HG02763 (cell line): ENCODE results near the gene LAMA1.

Experiments
- ATAC-seq: cut with Tn5 transposase; IDR thresholded peaks from one replicate; pipeline ENCODE4 v1.9.1; 2021; ENCODE audit warnings: mild to moderate bottlenecking, moderate library complexity; ENCODE audit not compliant: unreplicated experiment

LAMA1 gene

DNA sequence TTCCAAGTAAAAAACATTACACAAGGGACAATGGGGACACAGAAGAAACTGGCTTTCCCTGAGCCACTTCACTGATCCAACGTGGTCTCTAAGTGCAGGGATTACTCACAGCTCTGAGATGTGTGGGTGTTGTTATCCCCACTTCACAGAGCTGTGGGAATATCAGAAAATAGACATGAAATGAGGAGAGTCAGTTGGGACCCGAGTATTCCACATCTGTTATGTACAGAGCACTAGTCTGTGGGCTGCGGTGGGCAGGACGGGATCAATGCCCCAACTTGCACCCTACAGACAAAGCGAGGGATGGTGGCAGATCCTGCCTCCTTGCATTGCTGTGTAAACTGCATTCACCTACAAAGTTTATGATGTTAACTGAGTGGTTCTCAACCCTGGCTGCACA is 11.7 kb downstream of the LAMA1 start:
- ATAC-seq: no peak

DNA sequence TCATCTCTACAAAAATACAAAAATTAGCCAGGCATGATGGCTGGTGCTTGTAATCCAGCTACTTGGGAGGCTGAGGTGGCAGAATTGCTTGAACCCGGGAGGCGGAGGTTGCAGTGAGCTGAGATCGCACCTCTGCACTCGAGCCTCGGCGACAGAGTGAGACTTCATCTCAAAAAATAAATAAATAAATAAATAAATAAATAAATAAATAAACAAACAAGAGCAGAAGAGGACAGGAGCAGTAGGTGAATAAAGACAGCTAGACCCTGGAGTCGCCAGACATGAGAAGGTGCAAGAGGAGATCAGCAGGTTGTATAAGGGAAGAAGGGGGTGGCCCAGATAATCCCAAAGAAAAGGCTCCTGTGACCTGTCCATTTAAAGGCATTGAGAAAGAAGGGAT is 12.3 kb downstream of the LAMA1 start:
- ATAC-seq: no peak

DNA sequence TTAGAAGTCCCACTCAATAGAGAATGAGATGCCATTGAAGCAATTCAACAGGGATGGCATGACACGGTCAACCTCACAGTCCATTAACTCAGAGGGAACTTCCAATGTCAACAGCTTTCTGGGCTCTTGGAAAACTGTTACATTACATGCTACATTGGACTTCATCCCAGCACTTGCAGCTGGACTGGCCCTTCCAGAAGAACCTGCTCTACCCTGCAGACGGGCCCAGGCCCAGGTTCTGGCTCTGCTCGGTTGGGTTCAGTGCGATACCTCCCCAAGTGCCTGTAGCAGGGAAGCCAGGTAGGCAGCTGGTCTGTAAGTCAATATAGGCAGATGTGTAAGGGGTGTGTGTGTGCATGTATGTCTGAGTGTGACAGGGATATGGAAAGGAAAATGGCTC is 12.9 kb downstream of the LAMA1 start:
- ATAC-seq: no peak

DNA sequence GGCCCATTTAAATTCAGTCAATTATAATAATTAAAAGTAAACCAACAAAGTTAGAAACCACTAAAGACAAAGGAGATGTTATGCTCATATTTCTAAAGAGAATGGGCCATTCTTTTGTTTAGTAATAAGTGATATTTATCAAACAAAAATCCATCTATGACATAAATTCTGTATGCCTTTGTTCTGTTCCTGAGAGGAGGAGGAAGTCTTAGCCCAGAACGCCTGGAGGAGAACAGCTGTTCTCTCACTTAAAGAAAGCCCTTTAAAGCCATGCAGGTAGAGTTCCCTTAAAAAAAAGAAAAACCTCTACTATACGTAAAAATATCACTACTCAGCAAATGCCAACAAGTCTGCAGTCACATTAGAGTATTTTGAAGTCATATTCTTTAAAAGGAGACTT is 15.5 kb downstream of the LAMA1 start:
- no peak for ATAC-seq

DNA sequence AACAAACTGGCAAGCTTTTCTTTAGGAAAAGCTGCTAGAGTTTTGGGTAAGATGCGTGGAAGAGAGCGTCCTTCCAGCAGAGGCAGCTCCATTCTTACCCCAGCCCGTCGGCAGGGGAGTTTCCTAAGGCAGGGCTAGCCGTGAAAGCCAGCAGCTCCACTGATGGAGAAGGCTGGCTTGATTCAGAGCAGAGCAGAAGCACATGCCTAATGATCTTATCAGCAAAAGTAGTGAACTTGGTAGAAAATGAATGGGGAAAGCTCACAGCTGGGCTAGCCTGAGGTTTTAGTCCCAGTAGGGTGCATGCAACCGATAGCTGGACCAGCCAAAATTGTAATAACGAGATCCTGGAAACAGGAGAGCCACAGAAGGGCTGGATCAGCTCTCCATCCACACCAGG is 20.8 kb downstream of the LAMA1 start:
- ATAC-seq: no peak

DNA sequence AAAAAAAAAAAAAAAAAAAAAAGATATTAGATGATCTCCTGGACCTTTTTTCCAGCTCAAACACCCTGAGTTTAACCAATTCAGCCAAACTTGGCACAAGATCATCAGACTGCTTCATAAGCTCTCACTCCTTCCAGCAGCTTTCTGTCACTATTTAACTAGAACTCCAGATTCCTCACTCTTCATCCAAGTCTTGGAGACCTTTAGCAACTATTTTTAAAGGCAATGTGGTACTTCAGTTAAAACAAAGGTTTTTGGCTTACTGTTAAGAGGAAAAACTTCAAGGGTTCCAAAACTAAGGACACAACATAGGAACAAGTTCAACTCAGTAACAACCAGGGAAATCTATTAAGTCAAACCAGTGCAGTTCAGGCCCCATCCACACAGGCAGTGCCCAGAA is 23.2 kb downstream of the LAMA1 start:
- ATAC-seq: no peak

DNA sequence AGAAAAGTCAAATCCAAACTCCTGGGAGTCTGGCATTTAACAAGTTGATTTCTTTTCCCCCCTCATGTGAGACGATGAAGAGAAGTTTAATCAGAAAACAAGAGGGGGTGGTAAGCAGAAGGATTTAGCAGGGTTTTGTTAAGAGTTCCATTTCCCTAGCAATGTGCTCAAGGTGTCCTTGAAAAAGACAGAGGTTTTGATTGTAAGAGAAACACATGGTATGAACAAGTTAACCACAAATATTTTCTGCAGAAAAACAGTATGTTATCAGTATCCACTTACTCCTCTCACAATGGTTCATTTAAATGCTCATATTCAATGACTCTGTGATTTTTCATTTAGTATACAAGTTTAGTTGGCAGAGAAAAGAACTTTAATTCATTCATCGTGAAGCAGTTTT is 26.8 kb downstream of the LAMA1 start:
- no peak for ATAC-seq

DNA sequence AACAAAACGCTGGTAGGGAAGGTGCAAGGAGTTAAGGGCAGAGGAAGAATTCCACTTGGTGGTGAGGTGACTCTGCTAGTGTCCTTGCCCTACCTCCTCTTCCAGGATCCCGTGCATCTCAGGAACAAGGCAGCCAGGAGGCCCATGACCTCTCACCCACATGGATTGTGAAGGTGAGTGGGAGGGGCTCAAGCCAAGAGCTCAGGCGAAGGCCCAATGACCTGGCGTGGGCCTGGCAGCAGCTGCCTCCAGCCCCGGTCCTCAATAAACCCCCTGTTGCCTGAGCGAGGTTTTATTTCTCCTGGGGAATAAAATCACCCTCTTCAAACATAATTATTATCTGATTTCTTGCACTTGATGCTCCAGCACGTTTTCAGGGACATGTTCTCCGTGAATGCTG is 28.2 kb downstream of the LAMA1 start:
- no peak for ATAC-seq

DNA sequence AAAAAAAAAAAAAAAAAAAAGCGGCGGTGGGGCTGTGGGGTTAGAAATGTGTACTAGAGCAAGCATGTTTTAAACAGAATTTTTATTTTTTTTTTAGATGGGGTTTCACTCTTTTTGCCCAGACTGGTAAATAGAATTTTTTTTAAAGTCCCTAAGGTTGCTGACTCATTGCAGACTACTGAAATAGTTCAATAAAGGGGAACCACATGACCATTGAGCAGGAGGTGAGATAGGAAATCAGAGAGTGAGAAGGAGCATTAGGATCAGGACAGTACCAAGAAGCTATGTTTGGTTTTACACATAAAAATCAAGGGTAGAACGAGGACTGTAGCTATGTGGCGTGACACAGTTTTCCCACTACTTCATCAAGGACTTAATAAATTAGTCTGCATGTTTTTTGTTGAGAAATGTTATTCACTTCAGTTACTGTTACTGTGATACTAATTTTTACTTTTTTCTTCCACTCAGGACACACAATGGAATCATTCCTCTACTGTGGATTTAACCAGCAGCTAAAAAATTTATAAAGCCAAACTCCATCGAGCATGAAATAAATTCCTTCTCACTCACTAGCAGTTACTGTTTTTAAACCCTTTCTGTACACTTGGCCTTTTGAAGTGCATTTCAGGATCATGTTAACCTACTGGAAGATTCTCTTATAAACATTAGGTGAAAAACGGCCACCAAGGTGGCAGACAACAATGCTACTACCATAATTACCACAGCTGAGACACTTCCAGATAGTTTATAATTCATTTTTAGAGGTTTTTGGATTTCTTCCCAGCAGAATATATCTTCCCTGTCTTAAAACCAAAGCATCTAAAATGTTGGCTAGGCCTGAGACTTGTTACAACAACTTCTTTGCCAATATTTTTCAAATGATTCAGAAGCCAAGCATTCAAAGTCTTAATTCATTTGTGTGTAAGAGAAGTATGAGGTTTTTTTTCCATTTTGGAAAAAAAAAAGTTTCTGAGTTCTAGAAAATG is 33.2 kb downstream of the LAMA1 start:
- no peak for ATAC-seq

DNA sequence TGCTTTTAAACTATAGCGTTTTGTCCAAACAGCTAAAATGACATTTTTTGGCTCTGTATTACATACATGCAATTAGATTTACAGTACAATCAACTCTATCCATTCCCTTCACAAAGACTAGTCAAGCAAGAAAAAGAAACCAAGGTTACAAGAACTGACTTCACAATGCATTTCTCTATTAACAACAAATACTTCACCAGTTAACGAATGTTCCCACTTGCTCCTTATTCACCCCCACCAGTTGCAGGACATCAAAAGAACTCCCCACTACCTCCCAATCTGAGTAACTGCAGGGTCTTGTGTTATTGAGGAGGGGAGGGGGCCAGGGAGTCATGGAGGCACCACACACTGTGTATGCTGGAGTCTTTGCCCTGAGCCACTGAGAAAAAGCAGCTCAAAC is 34.9 kb downstream of the LAMA1 start:
- no peak for ATAC-seq

DNA sequence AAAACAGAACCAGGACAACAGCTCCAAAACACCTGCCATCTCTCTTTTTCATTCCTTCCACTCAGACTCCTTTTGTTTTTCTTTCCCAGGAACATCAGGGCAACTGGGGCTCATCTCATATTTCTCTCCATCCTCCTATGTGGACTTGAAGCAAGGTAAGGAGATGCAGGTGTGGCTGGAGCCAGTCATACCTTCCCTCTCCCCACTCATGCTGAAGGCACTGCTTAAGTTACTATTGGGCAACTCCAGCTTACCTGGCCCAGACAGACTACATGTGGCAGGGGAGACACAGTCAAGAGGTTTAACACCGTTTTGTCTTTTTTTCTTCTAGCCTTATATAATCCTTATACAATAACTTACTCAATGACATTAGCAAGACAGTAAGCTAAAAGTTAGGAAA is 38.4 kb downstream of the LAMA1 start:
- ATAC-seq: no peak

DNA sequence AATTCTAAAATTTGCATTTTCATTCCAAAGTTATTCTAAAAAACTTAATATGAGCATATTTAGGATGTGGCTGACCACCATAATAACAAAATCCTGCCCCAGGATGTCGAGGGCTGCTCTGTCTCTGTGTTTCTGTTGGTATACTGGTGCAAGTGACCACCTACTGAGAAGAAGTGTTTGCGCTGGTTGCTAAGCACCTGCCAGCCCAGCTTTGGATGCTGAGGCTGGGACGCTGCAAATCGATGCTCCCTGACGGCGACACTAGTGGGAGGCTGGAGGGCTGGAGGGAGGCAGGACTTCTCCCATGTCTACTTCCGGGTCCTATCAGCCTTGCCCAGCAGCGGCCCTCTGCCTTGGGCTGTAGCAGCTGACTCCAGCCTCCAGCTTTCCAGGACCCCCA is 45.0 kb downstream of the LAMA1 start:
- no peak for ATAC-seq

DNA sequence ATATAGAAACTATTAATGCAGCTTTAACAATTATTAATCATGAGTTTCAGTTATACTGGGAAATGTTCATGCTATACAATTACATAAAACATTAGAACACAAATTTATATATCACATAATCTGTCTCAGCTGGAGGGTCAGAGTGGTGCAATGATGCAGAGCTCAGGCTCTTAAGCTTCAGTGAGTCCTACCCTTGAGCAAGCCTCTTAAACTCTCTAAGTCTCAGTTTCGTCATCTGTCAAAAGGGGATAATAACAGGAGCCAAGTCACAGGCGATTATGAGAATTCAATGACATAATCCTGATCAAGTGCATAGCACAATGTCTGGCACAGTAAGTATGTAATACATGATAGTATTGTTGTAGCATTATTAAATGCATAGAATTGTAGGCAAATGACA is 46.0 kb downstream of the LAMA1 start:
- ATAC-seq: no peak

DNA sequence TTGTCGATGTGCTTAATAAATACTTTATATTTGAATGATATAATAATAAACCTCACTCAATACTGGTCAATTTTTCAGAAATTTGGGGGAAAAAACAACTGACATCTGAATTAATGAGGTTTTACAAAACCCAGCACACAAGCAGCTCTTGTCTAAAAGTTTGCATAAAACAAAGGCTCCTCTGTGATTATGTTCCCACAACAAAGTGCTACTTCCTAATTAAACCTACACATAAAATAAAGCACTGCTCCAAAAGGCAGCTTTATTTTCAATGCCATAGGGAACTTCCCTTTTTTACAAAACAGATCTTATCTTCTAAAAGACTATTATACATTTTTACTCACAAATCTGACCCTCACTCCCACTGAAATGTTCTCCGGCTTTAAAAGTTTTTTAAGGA is 47.1 kb downstream of the LAMA1 start:
- ATAC-seq: no peak

DNA sequence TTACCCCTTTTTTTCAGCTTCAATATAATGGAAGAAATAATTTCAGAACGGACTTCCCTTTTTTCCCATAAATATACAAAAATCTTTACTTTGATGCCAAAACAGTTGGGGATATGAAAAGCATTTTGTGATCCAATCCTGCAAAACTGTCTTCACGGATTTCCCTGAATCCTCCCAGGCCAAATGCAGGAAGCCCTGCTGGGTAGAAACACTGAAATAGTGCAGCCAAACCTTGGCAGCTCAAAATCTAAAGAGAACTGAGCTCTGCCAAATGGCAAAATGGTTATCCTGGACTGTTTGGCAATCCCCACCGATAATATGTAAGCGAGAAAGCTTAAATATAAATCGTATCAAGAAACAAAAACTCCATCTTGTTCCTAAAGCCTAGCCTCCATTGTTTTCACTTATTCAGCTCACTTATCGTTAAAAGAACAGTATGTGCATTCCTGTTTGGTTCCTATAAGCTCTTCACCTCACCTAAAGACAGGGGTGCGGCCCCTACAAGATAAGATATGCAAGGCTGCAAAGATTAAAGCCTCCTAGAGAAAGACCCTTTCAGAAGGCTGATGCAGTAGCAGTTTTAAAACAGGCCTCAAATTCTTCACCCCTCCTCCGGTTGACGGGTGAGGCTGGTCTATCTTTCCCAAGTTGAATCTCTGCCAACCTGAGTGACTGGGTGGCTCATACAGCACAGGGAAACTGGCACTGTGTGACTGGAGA is 48.6 kb downstream of the LAMA1 start:
- ATAC-seq: no peak

DNA sequence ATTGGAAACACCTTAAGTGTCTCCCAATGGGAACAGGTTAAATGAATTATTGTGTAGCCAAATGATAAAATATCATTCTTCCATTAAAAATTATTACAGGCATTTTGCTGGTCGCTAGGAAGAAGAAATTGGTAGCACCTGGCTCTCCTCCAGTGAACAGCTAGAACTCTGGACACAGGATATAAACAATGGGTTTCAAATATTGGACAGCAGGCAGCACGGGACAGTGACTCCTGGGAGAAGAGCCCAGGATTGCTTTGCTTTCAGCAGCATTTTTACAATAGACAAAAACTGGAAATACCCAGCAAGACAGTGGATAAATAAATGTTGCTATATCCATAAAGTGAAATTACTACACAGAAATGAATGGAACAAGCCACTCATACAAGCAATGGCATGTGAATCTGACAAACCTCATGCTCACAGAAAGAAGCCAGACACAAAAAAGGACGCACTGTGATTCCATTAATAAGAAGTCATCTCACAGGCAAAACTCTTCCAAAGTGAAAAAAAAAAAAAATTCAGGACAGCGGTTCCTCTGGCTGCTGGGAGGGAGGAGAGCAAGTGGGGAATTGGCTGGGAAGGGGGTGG is 50.5 kb downstream of the LAMA1 start:
- no peak for ATAC-seq

DNA sequence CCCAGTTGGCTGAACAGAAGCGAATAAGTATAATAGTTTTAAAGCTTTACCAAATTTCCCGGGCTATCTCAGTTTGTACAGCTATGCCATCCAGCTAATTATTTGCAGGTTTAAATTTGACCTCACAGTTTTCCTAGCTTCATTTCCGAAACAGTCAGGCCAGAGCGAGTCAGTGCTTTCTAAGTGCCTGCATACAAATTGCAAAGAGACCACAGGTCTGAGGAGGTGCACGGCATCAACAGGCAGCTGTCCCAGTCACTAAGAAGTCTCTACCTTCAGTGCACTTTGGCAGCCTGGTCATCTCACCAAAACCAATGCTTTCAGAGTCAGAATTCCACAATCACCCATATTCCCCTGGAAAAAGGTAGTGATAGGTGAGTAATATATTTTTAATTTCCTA is 51.9 kb downstream of the LAMA1 start:
- ATAC-seq: no peak

DNA sequence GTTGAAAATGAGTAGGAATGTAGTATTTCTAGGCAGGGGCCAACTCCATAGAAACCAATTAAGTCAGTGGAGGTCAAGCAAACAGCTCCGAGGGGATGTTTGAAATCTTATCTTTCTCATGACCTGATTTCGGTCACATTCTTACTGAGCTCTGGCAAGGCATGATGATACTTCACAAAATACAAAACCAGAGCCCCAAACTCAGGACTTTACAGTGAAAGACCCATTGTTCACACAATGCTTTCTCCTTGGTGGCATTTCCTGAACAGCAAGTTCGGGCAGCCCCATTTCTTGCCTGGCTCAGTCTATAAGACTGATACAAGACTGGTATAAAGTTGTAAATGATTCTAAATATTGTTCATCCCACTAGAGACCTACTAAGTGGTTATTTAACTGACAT is 53.3 kb downstream of the LAMA1 start:
- no peak for ATAC-seq

DNA sequence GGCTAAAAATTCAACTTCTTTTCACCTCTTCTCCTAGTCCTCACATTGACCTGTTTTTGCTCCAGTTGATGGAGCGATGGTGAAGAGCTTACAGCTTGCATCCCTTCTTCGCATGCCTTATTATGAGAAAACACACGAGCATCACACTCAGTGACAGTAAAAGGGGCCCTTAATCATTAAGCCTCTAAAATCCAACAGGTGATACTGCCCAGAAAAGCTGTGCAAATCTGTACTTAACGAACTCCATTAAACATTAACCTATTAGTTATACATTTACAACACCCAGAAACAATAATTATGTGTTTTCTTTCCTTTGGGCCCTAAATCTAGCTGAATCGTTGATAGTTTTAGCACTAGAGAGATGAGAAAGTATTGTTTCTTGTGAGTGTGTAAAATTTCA is 54.8 kb downstream of the LAMA1 start:
- ATAC-seq: no peak

DNA sequence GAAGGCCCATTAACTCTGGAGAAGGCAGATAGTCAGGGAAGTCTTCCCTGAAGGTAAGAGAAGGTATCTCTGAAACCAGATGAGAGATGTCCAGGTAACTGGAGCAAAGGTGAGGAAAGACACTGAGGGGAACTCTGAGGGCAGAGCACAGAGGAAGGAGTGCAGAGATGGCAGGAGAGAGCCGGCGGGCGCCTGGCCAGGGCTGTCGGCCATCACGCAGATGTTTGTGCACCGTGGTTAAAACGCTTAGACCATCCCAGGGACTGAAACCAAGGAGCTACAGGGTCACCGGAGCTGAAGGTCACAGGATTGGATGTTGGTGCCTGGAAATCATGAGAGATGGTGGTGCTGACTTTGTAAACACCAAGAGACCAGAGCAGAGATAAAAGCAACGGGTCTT is 55.4 kb downstream of the LAMA1 start:
- ATAC-seq: no peak

DNA sequence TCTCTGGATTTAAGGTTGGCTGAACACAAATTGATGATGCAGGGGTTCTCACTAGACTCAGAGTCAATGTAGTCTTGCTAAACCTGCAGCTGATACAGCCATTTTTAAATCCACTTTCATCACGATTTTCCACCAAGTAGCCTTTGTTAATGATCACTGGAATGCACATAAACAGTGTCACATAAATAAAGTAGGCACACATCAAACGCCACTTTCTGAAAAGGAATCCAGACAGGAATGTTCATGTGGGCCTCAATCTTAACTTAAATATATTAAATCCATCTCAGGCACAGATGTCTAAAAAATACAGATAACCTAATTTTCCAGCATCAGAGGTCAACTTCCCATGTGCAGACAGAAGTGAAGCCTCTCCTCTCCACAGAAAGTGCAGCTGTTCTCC is 58.3 kb downstream of the LAMA1 start:
- no peak for ATAC-seq

DNA sequence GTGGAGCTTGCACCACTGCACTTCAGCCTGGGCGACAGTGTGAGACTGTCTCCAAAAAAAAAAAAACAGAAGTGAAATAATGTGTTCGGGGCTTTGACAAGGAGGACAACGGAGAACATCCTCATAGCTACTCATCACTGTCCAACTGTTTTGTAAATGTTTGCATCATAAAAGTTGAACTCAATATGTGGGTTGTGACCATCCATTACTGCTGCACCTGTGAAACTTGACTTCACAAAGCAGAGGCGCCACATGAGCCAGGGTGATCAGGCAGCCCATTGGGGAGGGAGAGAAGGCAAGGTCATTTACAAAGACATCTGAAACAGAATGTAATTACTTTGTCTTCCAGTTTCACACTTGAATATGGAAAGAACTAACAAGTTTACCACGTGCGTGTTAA is 61.6 kb downstream of the LAMA1 start:
- ATAC-seq: no peak
